HCEC 1CT (cell line): Measurements from ENCODE around the gene DHX40.
"Not testable (repeated sequence)": the region's sequence is repeated elsewhere in the genome, so short reads cannot be mapped to it uniquely, and the experiment has no call there.

Source experiments
- DNase-seq: peaks from one replicate; pipeline ENCODE4 v3.0.0-alpha.2; 2017

DHX40 gene

DNA sequence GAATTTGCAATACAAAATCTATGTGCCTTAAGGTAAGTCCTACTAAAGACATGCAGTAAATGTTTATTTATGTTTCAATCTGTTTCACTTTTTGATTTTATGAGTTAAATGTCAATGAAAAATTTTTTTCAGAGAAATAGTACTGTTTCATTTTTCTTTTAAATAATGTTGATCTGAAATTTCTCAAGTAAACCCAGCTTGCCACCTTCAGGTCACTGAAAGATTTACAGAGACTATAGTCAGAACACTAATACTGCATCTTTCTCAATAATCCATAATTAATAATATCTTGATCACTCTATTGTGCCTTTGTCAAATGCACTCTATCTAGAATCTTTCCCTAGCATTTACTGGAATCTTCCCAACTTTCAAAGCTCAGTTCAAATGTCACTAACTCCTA lies 6.5 kb upstream of the DHX40 start:
- peak; percentile 26 for DNase-seq

DNA sequence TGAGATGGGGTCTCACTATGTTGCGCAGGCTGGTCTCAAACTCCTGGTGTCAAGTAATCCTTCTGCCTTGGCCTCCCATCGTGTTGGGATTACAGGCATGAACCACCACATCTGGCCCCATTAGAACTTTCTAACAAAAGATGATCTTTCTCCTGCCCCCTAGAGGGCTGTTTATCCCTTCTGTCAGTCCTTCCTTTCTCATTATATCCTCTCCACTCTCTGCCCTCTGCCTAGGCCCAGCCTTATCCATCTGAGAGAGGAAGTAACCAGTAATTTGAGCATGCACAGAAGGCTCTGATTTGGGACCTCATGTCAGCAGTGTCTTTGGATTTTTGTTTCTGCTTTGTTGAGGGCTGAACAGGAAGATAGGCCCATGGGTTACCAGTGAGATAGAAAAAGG lies 4.4 kb upstream of the DHX40 start:
- DNase-seq, result peak; percentile 46

GRCh38 chr17:59565959-59566324 lies 532 bp downstream of the DHX40 start:
- peak; percentile 84 for DNase-seq

GRCh38 chr17:59569151-59569550 lies 3.7 kb downstream of the DHX40 start:
- DNase-seq, result not testable (repeated sequence)

GRCh38 chr17:59572301-59572924 lies 7.0 kb downstream of the DHX40 start:
- DNase-seq, result peak; percentile 52

- not testable (repeated sequence) for DNase-seq
Observed at GRCh38 chr17:59584168-59584567, 18.8 kb downstream of the DHX40 start.

DNA sequence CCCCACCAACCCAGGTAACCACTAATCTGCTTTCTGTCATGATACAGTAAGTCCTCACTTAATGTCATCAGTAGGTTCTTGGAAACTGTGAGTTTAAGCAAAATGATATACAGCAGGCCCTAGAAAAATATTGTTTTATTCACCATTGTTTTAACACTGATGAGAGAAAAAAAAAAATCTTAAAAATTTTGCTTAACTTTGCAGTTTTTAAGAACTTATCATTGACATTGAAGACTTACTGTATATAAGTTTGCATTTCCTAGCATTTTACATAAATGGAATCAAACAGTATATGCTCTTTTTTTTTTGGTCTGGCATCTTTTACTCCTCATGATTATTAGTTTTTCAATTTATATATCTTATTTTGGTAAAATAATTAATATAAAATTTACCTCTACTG lies 34.8 kb downstream of the DHX40 start:
- DNase-seq, result no peak

GRCh38 chr17:59601130-59601529 lies 35.7 kb downstream of the DHX40 start:
- DNase-seq, result no peak

DNA sequence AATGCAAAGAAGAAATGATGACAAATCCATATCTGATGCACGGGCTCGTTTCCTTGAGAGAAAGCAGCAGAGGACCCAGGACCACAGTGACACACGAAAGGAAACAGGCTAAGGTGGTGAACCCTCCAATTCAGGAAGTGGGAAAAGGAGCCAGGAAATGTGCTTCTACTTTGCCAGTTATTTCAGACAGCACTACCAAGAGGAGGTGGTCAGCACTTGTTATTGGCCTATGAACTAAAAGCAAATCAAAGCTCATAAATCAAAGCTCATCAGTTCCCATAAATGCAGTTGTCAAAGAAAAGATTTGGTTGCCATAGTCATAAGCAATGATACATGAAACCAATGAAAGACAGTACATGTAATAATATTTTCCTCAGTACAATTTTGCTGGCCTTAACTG lies 41.7 kb downstream of the DHX40 start:
- no peak for DNase-seq

- no peak for DNase-seq
Observed at GRCh38 chr17:59607817-59608403, 42.5 kb downstream of the DHX40 start.

DNA sequence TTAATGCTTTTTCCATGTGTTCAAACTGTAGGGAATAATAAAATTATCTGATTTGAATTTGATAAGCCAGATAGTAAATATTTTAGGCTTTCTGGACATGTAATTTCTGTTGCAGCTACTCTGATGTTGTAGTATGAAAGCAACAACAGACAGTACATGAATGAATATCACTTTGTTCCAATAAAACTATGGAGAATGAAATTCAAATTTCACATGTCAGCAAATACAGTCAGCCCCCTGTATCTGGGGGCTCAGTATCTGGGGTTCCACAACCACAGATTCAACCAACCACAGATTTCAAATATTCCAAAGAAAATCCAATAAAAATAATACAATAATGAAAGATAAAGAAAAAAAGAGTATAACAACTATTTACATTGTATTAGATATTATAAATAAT lies 46.1 kb downstream of the DHX40 start:
- no peak for DNase-seq

DNA sequence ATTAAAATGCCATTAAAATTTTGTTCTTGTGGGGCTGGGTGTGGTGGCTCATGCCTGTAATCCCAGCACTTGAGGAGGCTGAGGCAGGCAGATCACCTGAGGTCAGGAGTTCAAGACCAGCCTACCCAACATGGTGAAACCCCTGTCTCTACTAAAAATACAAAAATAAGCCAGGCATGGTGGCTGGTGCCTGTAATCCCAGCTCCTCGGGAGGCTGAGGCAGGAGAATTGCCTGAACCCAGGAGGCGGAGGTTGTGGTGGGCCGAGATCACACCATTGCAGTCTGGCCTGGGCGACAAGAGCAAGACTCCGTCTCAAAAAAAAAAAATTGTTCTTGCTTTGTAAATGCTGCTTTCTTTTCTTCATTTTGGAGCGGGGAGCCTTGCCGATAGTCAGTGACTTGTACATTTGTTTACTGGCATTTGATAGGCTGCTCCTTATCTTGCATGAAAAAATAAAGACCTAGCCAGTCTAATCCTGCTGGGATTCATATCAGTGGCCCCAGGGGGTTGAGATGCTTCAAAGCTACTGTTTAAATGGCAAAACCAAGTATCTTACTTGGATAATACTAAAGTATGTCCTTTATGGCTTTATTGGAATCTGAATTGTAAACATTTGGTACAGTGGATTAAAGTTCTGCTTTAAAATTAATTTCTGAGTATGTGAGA lies 51.0 kb downstream of the DHX40 start:
- no peak for DNase-seq

- no peak for DNase-seq
Observed at GRCh38 chr17:59617156-59617732, 51.8 kb downstream of the DHX40 start.

DNA sequence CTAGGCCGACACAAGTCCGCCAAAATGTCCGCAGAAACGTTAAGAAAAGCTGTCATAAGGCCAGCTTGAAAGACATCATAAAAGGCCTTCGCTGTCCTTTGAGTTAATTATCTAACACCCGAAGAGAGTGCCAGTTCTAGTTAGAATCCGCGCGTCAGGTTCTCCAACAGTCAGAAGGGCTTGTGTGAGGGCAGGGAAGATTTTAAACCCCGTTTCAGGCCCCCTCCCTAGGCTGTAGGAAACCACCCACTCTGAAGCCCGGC lies 53.6 kb downstream of the DHX40 start:
- DNase-seq, result no peak

DNA sequence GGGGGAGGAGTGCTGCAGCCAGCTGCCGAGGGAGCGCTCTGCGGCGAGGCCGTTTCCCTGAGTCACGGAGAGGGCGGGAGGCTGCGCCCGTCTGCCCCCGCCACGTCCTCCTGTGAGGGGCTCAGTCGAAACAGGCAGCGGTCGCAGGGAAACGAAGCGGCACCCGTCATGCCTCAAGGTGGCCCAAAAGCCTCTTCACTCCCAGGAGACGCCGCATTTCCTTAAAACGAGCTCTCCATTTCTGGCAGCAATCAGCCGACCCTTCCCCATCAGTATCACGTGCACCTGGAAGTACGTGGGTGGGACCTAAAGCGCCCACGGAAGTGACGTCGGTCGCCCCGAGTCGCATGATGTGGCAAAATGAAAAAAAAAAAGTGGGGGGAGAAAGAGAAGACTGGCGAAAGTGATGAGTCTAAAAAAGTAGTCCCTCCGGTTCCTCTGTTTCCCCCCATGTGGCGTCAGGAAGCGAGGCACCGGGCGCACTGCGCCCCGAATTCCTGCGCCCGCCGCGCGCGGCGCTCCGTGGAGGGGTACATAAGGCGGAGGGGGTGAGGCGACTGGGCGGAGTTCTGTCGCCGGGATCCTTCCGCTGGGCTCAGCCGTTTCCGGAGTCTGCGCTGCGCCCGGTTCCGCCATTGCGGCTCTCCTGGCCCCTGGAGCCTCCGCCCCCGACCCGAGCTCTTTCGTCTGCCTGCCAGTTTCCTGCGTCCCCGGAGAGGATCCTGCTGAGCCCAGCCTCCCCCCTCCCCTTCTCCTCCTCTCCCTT lies 54.1 kb downstream of the DHX40 start, which contains the start of gene CLTC:
CLTC (plus strand) TSS at position 598 of the 766 bp plus-strand sequence. CDS start 237 bp downstream, outside the sequence.
- DNase-seq, result peak; percentile 97

DNA sequence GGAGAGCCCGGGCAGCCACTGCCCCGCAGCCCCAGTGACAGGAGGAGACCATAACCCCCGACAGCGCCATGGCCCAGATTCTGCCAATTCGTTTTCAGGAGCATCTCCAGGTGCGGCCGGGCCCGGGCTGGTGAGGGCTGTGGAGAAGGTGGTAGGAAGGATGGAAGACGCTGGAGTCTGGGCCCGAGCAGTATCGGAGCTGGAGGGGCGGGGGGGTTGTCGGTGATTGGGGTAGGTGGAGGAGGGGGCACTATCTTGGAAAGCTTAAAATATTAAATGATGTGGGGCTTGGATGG lies 54.6 kb downstream of the DHX40 start:
- no peak for DNase-seq

GRCh38 chr17:59620518-59621259 lies 55.3 kb downstream of the DHX40 start:
- peak; percentile 38 for DNase-seq

GRCh38 chr17:59621771-59622170 lies 56.4 kb downstream of the DHX40 start:
- no peak for DNase-seq

GRCh38 chr17:59623151-59623550 lies 57.7 kb downstream of the DHX40 start:
- no peak for DNase-seq

DNA sequence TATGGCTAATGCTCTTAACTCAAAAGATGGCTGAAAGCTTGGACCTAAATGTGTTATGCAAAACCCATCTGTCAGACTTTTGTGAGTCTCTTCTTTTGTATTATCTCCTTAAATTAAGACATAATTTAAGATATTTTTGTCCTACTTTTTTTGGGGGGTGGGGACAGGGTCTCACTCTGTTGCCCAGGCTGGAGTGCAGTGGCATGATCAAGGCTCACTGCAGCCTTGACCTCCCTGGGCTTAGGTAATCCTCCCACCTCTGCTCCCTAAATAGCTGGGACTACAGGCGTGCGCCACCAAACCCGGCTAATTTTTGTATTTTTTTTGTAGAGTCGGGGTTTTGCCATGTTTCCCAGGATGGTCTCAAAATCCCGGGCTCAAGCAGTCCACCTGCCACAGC lies 61.3 kb downstream of the DHX40 start:
- no peak for DNase-seq

DNA sequence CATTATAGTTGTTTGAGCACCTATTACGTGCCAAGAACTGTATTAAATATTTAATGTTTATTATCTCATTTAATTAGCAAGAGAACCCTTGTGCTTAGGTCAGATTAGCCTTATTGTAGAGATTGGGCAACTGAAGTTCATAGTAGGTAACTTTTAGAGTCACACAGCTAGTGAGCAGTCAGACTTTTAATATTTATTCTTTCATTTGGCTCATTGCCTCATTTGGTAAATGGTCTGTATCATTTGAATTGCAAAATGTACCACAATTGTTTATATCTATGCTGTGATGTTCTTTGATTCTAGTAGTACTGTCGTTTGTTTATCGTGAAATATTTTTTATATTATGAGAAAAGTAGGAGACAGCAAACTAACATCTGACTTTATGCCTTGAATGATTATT lies 61.9 kb downstream of the DHX40 start:
- DNase-seq, result peak; percentile 63

DNA sequence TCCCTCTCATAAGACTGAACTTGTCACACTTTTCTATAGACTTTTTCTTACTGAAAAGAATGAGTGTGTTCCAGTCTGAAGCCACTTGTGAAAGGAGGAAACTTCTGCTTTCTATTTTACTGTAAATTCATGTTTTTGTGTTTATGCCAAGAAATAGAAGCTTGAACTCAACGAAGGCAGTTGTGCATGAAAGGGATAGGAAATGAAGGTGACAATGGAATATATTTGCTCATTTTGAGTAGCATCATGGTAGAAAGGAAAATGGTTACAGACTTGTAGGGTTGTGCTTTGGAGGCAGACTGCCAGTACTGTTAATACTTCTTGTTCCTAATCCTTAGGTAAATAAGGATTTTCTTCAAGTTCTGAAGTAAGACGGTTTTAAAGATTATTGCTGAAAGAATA lies 62.4 kb downstream of the DHX40 start:
- no peak for DNase-seq

DNA sequence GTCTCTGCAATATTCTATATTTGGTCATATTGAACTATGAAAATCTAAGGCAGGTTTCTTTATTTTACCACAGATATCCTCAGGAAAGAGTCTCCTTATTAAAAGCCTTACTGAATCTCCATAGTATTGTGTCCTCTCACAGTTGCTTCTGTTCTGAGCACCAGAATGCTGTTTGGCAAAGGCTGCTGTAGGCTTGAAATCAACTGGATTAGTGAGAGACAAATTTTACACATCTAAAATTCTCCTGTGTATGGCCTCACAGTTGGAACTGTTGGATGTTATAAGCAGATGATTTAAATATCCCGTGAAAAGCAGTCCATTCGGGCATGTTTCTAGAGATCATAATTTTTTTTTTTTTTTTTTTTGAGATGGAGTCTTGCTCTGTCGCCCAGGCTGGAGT lies 63.8 kb downstream of the DHX40 start:
- no peak for DNase-seq
